GM21737 (cell line): ENCODE data around the gene XPO4.

Source experiments
- ATAC-seq: cut with Tn5 transposase; IDR thresholded peaks from one replicate; pipeline ENCODE4 v1.9.1; 2021; ENCODE audit warnings: mild to moderate bottlenecking, moderate library complexity; ENCODE audit not compliant: unreplicated experiment

XPO4 gene

GRCh38 chr13:20831254-20831653 is 71.3 kb downstream of the XPO4 start:
- ATAC-seq: no peak

GRCh38 chr13:20828539-20829364 is 73.8 kb downstream of the XPO4 start:
- peak; percentile 72 for ATAC-seq

- ATAC-seq: no peak
These were observed 75.5 kb downstream of the XPO4 start for GRCh38 chr13:20826843-20827560.

- ATAC-seq: no peak
These were observed 76.2 kb downstream of the XPO4 start for GRCh38 chr13:20826301-20826700.

- no peak for ATAC-seq
These were observed 77.1 kb downstream of the XPO4 start for GRCh38 chr13:20825477-20825875.

- no peak for ATAC-seq
These were observed 77.6 kb downstream of the XPO4 start for GRCh38 chr13:20824762-20825476.

- no peak for ATAC-seq
These were observed 79.5 kb downstream of the XPO4 start for GRCh38 chr13:20823071-20823470.

GRCh38 chr13:20822406-20822805 is 80.1 kb downstream of the XPO4 start:
- ATAC-seq: no peak

- no peak for ATAC-seq
These were observed 82.8 kb downstream of the XPO4 start for GRCh38 chr13:20819715-20820114.

GRCh38 chr13:20815464-20815863 is 87.1 kb downstream of the XPO4 start:
- no peak for ATAC-seq

GRCh38 chr13:20814224-20814910 is 88.2 kb downstream of the XPO4 start:
- ATAC-seq: no peak

GRCh38 chr13:20812890-20813289 is 89.7 kb downstream of the XPO4 start:
- ATAC-seq: no peak

- ATAC-seq: no peak
These were observed 91.7 kb downstream of the XPO4 start for GRCh38 chr13:20810808-20811207.

- no peak for ATAC-seq
These were observed 93.7 kb downstream of the XPO4 start for GRCh38 chr13:20808874-20809273.

GRCh38 chr13:20803180-20803965 is 99.2 kb downstream of the XPO4 start:
- no peak for ATAC-seq

- ATAC-seq: no peak
These were observed 100.8 kb downstream of the XPO4 start for GRCh38 chr13:20801707-20802106.

GRCh38 chr13:20799726-20800416 is 102.7 kb downstream of the XPO4 start:
- no peak for ATAC-seq

GRCh38 chr13:20798027-20798426 is 104.5 kb downstream of the XPO4 start:
- ATAC-seq: no peak

GRCh38 chr13:20796791-20797508 is 105.6 kb downstream of the XPO4 start:
- no peak for ATAC-seq
